ENCODE measurements around the gene KLHL29.

KLHL29 gene

DNA sequence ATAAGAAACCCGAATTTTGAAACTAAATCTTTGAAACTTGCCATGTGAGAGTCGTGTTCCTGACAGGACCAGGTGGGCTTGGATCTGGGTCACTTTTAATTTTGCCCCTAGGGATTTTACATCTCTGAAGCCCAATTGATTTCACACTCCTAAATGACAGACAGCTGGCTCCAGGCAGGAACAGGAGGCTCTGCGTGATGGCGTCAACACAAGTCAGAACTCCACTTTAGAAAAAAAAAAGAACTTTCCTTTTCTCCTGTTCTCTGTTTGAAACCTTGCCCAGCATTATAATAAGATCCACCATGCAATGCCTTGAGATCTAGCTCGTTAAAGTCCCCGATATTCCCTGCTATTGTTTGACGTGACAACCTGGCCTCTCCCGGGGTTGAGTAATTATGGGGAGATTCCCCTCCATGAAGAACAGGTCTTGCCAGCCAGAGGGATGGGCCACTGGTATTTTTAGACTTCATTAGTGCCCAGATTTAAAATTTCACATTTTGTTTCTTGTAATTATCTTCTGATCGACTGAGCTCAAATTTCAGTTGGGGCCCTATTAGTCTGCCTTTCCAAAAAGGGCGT, 260.3 kb downstream of the KLHL29 start:
- DNase-seq, result peak; percentile 65

DNA sequence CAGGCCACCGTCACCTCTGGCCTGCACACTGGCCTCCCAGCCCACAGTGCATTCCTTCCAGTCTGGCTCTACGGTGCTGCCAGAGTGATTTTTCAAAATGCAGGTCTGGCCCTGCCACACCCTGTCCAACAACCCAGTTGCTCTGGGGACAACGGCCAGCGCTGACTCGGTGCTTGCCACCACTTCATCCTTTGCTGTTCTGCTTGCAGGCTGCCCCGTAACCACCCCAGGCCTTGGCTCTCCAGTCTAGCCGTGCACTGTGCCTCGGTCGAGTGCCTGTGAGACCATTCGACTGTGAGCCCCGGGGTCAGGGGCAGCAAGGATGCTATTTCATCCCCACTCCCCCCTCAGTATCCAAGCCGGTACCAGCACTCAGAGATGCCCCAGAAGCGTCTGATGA, 262.6 kb downstream of the KLHL29 start:
- DNase-seq, result no peak

DNA sequence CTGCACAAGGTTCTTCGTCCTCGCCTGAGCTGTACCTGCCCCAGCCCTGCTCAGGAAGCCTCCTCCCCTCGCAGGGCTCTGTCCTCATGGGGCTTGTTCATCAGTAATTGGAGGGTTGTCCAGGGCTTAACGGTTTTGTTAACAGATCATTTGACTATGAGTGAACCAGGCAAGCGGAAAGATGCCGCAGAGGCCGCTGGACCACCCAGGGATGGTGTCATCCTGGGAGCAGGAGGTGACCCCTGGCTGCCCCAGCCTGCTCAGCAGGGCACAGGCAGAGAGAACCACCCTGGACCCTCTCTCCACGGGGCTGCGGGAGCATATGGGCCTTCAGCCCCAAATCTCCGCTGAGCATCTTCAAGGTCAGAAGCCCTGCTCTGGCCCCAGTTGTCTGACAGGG, 264.3 kb downstream of the KLHL29 start:
- no peak for DNase-seq

DNA sequence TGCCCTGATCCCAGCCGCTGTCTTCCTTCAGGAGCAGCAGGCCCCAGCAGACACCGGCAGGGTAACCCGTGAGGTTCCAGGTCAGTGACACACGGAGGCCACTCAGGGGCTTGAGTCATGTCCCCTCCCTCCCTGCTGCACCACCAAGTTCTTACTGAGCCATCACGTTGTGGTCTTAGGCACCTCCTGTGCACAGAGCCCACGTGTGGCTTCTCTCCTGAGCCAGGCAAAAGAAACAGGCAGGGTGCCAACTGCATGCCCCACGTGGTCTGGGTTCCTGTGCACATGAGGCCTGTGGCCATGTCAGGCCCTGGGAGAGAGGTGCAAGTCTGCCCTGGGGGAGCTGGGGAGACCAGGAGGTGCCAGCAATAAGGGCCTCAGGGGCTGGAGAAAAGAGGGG, 264.8 kb downstream of the KLHL29 start:
- DNase-seq, result no peak

DNA sequence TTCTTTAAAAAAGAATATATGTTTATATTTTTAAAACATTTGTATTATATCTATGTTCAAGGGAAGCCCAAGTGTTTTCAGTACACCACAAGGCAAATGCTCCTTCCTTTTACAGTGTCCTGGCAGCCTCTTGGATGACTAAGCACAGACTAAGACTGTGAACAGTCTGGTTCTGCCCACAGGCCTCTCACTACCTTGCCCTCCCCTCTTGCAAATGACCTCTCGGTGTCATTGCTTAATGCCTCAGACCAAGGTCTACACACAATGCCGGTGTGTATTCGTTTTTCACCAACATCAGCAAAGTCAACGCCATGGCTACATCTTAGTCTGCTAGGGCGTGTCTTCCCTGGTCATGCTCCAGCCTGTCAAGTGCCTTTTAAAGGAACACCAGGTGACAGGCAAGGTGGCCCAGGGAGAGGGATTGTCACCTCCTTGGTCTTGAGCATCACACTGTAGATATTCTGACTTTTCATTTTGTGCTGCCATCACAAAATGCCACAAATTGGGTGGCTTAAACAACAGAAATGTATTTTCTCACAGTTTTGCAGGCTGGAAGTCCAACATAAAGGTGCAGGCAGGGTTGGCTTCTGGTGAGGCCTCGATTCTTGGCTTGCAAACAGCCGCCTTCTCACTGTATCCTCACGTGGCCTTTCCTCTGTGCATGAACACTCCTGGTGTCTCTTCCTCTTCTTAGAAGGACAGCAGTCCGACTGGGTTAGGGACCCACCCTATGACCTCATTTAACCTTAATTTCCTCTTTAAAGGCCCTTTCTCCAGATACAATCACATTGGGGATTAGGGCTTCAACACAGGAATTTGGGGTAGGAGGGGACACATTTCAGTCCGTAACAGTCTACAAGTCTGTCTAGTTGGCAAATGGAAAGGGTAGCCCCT, 266.5 kb downstream of the KLHL29 start:
- no peak for DNase-seq

DNA sequence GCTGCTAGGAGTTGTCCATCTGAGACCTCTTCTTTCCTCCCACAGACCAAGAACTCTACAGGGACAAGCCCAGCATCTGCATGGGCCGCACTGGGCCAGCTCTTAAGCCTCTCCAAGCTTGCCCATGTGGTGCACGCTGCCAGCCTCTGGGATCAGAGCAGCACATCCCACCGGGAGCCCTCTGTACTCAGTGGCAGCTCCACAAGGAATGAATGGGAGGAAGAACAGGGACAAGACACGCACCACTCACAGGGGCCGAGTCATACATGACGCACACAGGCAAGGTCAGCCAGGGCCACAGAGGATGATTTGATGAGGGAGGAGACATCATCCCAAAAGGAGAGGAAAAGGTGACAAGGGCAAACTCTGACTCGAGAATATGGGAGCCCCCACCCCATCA, 268.3 kb downstream of the KLHL29 start:
- no peak for DNase-seq

DNA sequence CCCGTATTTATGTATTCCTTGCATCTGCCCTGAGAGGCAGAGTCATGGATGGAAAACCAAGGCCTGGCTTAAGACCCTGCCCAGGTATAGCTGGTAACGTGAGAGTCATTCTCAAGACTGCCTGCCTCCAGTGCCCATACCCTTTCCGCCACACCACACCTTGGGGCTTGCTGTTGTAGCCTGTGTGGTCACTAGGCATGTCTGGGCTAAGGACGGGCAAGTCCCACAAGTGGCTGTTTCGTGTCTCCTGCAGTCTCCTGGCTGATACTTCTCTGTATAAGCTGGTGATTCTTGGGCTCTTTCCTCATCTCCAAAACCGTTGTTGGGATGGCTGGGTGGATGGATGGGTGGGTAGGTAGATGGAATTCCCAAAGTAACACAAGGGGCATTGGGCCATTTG, 269.8 kb downstream of the KLHL29 start:
- no peak for DNase-seq

DNA sequence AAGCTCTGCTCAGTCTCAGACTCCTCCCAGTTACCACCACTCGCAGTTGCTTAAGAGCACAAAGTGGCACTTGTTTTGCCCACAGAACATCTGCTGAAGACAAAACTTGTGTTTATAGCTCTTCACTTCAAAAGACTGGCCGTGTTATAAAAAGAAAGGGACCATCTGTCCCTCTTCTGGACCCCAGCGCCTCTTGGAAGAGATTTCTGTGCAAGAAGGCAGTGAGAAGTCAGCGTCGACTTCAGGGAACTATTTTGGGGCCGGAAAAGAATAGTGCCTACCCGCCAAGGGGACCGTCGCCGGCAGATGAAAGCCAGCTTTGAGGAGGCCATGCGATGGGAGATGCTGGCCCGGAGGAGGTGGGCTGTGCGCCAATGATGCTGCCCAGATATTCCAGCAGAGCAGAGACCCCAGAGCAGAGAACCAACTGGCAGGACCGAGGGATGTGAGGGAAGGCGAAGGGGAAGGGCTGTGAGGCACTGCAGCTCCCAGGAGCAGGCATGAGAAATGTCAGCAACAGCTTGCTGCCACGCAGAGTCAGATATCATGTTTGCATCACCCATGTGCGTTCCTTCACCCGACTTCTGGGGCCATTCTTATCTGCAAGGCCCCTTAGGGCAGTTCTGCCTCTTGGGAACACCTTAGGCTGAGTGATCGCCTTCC, 271.1 kb downstream of the KLHL29 start:
- no peak for DNase-seq

DNA sequence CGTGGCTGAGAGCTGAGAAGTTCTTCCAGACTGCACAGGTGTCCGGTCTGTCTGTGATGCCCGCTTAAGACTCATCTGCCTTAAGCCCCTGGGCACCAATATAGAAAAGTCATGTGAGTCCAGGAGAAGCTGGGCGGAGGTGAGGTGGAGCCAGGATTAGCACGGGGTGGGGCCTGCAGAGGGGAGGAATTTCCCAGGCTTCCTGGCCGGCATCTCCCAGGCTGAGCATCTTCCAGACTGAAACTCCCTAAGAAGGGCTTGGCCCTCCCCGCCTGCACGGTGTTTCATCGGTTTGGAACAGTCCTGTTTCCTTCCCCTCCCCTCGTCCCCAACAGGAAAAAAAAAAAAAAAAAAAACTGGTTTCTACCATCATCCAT, 271.6 kb downstream of the KLHL29 start:
- no peak for DNase-seq

DNA sequence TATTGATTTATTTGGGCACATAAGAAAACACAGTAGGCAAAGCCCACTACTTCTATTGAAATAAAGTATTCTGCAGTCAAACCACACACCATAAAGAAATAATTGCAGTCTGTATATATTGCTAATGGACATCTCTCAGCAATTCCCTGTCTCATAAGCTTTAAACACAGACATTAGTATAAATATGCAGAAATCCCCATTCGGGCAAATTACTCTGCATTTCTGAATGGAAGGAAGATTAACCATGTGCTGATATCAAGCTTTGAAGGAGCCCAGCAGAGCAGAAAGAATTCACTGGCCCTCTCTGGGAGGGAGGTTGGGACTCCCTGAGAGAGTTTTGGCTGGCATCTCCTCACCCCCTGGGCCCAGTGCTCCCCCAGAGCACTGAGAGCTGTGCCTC, 272.4 kb downstream of the KLHL29 start:
- no peak for DNase-seq

DNA sequence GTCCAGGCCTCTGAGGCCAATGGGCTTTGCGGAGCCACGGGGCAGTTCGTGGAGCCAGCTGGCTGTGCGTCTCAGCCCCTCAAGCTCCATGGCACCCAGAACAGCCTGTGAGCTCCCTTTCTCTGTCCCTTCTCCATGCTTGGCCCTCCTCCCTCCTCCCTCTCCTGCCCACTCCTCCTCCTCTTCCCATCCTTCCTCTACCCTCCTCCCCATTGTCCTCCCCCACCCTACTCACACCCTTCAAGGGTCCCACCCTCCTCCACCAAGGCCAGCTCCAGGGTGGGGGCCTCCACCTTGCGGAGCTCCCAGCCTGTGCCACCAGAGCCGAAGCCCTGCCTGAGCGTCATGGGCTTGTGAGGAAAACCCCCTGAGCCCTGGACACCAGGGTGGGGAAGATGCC, 273.0 kb downstream of the KLHL29 start:
- DNase-seq, result no peak

DNA sequence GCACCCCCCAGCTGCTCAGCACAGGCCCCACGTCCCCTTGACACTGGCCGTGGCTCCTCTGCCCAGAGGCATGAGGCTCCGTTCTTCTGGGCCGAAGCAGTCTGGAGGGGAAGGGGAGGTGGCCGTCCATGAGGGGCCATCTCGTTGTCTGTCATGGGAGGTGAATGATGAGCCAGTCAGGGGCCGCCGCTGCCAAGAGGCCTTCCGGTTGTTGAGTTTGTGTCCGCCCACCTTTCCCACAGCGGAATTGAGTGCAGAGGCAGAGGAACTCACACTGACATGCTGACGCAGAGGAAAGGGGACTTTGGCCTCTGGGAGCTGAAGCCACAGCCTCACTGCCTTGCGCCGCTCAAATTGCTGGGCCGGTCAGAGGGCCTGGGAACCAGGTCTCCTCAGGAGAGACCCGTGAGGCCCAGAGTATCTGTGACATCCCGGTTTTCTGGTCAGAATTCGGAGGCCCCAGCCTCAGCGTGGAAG, 273.5 kb downstream of the KLHL29 start:
- DNase-seq, result no peak

DNA sequence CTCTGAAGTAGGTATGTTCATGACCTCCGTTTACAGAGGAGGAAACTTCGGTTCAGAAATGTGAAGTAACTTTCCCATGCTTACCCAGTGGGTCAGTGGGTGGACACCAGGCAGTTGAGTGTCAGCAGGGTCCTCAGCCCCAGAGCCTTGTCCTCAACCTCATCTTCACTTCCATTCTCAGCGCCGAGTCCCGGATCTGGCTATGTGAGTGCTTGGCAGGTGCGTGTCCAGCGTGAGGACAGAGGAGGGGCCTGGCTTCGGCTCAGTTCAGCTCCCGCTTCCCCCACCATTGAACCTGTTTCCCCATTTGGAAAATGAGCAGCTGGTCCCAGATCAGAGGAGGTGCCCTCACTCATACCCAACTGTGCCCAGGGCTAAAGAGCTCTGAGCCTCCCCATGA, 274.3 kb downstream of the KLHL29 start:
- no peak for DNase-seq

DNA sequence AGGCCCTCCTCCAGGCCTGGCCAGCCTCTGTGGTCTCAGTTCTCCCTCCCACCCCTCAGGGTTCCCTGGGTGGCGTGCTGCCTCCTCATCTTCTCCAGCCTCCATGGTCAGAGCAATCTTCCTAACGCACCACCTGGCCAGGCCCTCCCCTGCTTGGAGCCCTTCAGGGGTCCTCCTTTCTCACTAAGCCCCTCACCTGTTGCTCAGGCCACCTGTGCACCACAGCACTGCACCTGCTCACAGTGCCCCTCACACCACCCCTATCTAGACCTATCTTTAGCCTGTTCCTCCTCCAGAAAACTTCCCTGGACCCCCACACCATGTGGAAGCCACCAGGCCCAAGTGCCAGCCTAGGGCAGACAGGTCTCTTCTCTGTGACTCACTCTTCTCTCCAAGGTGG, 274.8 kb downstream of the KLHL29 start:
- DNase-seq, result no peak

DNA sequence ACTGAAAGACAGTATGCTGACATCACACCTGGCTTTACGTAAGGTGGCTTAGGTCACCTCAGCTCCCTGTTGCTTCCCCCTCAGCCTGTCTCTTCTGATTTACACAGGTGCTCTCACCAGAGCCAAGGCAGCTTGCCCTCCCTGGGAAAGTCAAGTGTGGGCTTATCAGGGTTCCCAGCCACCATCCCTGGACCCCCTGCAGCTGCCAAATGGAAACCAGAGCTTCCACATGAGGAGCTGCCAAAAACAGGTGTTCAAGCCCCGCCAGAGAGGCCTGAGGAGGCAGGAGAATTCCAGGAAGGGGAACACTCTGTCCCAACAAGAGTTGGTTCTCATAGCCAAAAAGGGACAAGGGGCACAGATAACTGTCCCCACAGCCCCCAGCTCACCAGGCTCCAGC, 275.3 kb downstream of the KLHL29 start:
- DNase-seq, result no peak

DNA sequence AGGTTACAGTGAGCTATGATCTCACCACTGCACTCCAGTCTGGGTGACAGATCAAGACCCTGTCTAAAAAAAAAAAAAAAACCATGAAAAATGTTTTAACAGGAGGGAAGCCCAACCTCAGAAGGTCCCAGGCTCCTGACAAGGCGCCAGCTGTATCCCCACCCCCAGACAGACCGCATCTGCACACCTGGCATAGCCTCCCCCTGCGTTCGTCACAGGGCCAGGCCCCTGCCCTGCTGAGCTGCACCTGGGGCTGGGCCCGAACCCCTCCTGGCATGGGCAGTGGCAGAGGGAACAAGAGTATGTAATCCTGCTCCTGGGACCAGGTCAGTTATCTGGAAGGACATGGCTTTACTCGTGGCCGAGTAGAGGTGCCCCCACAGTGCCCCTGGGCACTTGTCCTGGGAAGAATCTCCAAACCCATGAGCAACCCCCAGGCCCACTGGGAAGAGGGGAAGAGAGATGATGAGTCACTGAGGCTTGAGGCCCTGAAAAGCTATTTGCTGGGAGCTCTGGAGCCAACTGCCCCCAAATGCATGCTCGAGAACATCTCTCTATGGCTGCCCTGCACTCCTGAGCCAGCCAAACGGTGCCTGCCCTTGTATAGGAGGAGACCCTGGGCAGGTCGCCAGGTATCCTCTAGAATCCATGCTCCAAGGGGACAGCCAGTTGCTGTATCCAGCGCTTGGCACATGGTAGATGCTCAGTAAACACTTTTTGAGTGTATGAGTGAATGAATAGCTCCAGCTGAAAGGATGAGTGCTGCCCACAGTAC, 276.5 kb downstream of the KLHL29 start:
- peak; percentile 47 for DNase-seq

DNA sequence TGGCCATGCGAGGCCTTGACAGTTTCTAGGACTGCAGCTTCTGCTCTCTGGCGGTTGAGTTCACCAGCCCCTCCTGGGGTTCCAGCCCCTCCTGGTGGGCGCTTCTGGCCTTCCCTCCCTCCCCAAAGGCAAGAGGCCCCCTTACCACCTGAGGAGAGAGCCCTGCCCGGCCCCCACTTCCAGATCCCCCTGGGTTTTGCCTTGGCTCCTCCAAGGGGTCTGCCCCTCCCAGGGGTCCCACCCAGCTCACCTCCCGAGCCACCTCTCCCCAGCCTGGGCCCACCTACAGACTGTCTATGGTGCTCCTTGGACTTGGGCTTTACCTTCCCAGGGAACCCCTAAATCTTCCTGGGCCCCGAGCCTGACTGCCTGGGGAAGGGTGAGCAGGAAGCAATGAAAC, 277.5 kb downstream of the KLHL29 start:
- no peak for DNase-seq

DNA sequence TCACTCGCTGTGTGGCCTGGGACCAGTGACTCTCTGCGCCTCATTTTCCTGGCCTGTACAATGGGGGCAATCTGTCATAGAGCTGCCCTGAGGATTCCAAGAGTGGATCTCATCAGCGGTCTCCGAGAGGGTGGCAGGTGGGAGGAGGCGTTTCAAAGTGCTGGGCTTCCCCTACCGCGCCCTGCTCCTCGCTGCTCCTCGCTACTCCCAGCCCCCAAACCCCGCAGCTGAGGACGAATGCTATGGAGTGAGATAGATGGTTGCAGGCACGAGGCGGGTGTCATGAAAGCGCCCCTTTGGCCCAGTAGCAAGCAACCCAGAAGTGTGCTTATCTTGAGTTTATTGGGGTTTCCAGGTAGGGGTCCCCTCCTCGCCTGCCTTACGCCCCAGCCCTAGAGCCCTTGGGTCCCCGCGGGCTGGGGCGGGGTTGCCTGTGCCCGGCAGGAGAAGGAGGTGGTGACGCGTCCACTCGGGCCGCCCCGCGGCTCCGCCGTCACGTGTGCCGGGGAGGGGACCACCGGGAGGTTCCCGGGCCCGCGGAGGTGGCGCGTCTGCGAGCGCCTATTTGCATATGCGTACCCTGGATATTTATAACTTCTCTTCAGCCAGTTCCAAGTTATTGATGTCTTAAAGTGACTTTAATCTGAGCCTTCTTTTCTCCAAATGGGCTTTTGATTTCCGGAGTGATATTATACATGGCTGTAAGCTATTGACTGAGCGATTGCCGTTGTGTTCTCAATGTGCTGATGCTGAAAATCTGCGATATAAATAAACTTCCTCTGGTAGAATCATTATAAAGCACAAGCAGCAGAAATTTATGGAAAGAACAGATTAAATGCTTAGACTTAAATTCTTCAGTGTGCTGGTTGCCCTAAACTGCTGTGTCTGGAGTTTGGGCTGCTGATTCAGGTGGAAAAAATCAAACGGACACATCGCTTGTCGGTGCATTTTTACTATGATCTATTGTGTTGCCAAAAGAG, 278.3 kb downstream of the KLHL29 start:
- no peak for DNase-seq

DNA sequence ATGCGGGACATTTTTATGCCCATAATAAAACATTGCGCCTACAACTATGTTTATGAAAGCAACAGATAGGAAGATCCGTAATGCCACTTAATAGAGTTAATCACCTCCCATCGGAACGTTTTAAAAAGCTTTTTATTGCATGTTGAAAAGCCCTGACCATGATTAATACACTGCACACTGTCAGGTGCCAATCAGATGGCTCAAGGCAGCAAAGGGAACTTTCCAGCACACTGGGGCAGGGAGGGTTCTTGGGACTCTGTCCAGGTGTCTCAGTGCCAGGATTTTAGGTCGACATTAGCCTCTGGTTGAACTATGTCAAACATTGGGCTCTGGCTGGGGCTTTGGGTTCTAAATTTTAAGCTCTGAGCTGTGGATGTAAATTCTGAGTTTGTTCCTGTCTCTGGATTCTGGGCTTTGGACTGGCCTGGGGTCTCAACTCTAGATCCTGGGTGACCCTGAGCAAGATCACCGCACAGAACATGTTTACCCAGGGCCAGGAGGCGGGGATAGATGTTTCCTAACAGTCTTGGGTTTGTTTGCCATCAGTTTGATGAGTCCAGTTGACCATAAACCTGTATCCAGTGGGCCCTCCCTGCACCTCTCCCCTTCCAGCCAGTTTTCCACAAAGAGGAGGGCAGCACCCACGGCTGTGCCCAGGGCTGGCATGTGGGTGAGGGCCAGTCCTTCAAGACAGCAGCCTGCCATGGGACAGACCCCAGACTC, 279.2 kb downstream of the KLHL29 start:
- no peak for DNase-seq

DNA sequence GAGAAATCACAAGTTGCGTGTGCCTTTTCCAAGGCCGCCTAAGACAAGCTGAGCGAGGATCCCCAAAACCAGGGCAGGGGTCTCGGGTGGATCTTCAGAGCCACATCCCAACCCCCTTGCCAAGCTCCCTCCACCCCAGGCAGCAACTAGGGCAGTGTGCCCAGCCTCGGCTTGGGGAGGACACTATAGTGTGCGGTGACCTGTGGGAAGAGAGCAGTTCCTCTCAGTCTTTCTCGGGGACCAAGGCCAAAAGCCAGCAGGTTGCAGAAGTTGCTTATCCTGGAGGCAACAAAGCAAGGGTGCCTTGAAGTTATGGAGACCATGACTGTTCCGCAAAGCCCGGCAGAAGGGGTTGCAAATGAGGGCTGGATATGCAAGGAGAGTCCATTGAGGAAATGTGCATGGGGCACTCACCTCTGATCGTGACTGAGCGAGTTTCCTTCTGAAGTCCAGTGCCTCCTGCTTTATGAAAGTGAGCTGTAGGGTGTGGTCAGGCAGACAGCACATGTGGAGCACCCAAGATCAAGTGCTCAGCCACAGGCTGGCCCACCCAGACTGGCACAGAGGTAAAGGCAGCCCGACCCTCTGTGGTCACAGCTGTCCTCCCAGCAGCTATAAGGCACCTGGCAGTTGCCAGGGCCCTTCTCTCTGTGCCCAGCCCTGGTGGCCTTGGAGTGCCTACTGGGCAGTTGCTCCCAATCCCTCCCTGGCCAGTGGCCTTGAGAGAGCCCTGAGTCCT, 281.4 kb downstream of the KLHL29 start:
- DNase-seq, result no peak

DNA sequence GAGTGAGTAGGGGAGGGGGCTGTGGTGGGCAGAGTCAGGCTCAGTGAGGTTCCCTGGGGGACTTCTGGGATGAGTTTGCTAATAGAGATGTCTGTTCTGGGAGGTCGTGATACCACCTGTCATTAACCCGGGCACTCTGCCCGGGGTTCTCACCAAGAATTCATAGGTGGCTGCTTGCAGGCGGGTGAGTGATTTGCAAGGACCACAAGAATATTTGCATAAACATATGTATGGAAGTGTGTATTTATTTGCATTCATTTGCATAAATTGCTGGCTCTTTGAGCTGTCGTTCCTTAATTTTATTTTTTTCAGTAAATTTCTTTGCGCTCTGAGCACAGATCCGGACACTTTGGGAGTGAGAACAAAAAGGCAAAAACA, 282.0 kb downstream of the KLHL29 start:
- DNase-seq, result peak; percentile 23

All from NCI-H2171 (cell line).